ENCODE measurements around the gene TLCD2.
A peak's percentile ranks its signal among the peaks of the same experiment; 100 is the strongest.
"Not testable (repeated sequence)": the region's sequence is repeated elsewhere in the genome, so short reads cannot be mapped to it uniquely, and the experiment has no call there.

TLCD2 gene, protein sequence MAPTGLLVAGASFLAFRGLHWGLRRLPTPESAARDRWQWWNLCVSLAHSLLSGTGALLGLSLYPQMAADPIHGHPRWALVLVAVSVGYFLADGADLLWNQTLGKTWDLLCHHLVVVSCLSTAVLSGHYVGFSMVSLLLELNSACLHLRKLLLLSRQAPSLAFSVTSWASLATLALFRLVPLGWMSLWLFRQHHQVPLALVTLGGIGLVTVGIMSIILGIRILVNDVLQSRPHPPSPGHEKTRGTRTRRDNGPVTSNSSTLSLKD

DNA sequence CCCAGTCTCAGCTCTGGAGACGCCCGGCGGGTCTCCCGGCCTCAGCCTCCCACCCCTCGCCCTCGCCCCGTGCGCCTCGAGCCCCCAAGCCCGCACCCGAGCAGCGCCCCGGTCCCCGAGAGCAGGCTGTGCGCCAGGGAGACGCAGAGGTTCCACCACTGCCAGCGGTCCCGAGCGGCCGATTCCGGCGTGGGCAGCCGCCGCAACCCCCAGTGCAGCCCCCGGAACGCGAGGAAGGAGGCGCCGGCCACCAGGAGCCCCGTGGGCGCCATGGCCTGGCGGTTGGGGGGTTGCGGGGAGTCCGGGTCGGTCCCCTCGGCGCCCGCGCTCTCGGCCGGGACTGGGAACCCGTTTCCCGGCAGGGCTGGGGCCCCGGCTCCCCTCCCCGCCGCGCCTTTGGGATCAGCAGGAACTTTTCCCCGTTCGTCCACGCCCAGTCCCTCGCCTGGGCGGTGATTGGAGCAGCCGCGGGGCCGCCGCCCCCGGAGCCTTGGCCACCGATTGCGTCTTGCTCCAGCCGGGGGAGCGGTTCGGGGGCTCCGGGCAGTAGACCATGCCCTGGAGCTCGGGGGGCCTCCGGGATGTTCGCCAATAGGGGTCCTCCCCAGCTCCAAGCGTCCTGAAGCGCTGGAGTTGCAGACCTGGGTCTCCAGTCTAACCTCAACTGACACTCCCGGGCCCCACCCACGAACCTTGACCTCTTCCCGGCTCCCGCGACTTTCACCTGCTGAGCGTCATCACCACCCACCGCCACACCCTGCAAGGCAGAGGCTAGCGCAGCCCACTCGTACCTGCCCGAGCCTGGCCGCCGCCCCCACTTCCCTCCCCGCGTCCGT lies at the start of gene TLCD2:
TLCD2 (minus strand) TSS at position 407 of the 836 bp plus-strand sequence; CDS start at position 272, 135 bp downstream.
- DNase-seq (ENCODE audit: low read depth), result peak; percentile 53

DNA sequence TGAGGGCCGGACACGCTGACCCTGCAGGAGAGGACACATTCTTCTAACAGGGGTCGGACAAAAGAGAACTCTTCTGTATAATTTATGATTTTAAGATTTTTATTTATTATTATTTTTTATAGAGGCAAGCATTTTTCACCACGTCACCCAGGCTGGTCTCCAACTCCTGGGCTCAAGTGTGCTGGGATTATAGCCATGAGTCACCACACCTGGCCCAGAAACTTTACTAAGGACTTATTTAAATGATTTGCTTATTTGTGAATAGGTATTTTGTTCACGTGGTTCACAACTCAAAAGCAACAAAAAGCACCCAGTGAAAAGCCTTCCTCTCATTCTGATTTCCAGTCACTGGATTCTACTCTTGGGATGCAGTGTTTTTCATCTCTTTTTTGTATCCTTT lies 49.4 kb upstream of the TLCD2 start:
- no peak for DNase-seq (ENCODE audit: low read depth)

DNA sequence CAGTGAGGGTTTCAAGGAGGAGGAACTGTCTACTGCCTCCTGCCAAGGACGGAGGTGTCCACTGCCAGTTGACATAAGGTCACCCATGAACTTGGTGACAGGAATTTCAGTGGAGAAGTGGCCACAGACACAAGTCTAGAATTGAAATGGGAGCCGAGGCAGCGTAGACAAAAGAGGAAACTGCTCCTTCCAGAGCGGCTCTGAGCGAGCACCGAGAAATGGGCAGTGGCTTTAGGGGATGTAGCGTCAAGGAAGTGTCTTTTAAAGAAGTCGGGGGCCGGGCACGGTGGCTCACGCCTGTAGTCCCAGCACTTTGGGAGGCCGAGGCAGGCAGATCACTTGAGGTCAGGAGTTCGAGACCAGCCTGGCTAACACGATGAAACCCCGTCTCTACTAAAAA lies 48.6 kb upstream of the TLCD2 start:
- DNase-seq (ENCODE audit: low read depth), result no peak

DNA sequence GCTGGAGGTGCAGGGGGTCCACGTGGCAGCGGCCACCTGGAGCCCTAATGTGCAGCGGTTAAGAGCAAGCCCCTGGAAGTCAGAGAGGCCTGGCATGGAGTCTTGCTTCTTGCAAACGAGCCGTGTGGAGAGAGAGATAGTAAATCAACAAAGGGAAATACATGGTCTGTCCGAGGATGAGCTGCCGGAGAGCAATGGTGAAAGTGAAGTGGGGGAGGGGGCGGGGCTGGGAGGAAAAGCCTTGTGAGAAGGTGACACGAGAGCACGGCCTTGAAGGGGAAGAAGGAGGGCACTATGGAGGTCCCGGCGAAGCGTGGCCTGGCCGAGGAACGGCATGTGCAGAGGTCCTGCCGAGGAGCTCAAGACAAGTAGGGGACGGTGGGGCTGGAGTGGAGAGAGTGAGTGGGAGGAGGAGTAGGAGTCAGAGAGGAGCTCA lies 45.7 kb upstream of the TLCD2 start:
- DNase-seq (ENCODE audit: low read depth), result no peak

DNA sequence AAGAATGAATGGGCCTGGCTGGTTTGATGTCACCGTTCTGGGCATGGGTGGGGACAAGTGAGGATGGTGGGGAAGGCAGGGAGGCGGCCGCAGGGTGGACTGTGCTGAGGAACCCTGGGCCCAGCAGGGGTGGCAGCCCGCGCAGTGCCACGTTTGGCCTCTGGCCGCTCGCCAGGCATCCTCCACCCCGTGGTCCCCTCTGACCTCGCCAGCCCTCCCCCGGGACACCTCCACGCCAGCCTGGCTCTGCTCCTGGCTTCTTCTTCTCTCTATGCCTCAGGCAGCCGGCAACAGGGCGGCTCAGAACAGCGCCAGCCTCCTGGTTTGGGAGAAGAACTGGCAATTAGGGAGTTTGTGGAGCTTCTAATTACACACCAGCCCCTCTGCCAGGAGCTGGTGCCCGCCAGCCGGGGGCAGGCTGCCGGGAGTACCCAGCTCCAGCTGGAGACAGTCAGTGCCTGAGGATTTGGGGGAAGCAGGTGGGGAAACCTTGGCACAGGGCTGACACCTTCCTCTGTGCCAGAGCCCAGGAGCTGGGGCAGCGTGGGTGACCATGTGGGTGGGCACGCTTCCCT lies 45.2 kb upstream of the TLCD2 start:
- no peak for DNase-seq (ENCODE audit: low read depth)

DNA sequence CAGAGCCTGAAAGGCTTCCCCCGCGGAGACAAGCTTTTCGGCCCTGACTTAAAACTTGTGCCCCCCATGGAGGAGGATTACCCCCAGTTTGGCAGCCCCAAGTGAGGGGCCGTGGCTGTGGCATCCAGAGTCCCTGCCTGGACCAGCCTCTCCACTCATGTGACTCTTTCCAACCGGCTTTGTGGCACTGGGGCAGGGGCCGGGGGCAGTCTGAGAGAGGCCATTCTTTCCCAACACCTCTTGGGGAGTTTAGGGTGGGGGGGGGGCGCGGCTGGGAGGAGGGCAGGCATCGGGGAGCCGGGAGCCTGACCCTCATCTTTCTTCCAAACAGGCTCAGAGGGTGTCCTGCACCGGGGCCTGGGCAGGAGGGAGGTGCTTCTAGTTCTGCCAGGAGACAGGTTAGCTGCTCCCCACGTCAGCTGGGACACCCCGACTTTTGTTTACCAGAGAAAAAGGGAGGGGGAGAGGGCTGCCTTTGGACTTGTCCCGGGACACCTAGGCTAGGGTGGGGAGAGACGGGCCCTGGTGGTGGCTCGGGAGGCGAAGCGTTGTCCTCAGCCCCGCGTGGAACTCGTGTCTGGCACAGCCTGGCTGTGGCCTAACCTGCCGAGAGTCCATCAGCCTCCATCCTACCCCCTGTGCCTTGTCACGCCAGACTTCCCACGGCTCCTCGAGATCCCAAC lies 44.4 kb upstream of the TLCD2 start:
- no peak for DNase-seq (ENCODE audit: low read depth)

DNA sequence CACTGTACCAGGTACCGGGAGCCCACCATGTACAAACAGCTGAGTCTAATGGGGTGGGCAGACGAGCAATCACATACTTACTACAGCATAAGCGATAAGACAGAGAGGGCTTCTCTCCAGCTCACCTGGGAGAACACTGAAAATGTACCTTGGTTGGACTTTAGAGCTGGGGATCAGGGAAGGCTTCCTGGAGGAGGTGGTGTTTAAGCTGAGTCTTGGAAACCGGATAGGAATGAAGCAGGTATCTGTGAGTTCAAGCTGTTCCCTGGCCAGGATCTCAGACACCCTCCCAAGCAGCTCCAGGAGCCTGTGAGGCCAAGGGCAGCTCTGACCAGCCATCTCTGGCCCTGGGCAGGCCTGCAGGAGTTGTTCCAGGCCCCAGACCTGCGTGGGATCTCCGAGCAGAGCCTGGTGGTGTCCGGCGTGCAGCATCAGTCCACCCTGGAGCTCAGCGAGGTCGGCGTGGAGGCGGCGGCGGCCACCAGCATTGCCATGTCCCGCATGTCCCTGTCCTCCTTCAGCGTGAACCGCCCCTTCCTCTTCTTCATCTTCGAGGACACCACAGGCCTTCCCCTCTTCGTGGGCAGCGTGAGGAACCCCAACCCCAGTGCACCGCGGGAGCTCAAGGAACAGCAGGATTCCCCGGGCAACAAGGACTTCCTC lies 43.7 kb upstream of the TLCD2 start:
- DNase-seq (ENCODE audit: low read depth), result no peak

DNA sequence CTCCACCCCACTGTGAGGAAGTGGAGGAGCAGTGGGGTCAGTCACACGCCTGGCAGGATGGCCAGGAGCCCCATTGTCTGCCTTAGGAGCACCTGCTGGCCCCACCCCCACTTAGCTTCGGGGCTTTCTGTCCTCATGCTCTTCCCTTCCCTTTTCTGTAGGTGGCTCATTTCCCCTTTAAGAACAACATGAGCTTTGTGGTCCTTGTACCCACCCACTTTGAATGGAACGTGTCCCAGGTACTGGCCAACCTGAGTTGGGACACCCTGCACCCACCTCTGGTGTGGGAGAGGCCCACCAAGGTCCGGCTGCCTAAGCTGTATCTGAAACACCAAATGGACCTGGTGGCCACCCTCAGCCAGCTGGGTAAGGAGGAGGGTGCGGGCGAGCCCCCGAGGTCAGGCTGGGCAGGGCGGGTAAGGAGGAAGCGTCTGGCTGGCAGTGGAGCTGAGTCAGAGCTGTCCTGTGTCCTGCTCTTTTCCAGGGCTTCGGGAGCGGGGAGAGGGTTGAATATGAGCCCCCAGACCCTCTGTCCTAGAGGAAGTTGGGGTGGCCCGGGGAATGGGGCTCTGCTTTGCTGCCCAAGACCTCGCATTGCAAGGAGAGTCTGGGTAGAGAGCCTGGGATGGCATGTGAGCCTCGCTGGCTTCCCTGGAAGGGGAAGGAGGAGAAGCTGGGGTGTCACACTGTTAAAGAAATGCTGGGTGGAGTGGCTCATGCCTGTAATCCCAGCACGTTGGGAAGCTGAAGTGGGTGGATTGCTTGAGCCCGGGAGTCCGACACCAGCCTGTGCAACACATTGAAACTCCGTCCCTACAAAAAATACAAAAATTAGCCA lies 42.5 kb upstream of the TLCD2 start:
- no peak for DNase-seq (ENCODE audit: low read depth)

DNA sequence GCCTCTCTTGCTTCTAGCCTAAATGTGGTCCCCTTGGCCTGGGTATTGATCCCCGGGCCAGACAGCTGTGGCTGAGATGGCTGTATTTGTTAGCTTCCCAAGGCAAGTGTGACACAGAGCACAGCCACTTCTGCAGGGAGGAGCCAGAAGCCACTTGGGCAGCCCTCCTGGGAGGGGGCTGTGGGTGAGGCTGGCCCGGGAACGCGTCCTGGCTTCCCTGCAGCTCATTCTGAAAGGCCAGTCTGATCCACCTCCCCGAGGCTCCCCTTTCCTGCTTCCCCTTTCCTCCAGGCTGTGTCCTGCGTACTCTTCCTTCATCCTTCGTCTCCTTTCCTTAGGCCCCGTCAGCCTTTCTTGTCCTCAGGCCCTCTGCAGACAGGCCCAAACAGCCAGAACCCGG lies 40.5 kb upstream of the TLCD2 start:
- no peak for DNase-seq (ENCODE audit: low read depth)

DNA sequence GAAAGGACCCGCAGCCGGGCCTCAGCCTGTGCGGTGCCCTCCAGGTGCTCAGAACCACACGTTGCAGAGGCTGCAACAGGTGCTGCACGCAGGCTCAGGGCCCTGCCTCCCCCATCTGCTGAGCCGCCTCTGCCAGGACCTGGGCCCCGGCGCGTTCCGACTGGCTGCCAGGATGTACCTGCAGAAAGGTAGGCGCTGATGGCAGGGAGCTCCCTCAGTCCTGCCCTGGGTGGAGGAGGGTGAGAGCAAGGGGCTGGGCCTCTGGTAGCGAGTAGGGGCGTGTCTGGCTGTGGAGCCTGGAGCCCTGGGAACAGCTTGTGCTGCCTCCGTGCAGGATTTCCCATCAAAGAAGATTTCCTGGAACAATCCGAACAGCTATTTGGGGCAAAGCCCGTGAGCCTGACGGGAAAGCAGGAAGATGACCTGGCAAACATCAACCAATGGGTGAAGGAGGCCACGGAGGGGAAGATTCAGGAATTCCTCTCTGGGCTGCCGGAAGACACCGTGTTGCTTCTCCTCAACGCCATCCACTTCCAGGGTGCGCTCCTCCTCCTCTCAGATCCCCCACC lies 36.9 kb upstream of the TLCD2 start:
- no peak for DNase-seq (ENCODE audit: low read depth)

DNA sequence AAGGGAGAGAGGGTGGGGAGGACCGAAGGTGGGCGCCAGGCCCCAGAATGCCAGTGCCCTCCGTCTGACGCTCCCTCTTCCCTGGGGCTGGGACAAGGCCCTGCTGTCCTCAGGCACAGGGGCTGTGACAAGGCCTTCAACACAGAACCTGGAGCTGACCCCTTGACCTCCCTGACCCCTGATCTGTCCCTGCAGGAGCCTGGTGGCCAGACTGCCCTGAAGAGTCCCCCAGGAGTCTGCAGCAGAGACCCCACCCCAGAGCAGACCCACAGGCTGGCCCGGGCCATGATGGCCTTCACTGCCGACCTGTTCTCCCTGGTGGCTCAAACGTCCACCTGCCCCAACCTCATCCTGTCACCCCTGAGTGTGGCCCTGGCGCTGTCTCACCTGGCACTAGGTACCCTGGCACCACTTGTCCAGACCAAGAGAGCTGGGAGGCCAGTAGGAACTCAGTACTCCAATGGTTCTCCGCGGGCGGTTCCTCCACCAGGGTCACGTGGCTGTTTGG lies 35.4 kb upstream of the TLCD2 start:
- DNase-seq (ENCODE audit: low read depth), result no peak

DNA sequence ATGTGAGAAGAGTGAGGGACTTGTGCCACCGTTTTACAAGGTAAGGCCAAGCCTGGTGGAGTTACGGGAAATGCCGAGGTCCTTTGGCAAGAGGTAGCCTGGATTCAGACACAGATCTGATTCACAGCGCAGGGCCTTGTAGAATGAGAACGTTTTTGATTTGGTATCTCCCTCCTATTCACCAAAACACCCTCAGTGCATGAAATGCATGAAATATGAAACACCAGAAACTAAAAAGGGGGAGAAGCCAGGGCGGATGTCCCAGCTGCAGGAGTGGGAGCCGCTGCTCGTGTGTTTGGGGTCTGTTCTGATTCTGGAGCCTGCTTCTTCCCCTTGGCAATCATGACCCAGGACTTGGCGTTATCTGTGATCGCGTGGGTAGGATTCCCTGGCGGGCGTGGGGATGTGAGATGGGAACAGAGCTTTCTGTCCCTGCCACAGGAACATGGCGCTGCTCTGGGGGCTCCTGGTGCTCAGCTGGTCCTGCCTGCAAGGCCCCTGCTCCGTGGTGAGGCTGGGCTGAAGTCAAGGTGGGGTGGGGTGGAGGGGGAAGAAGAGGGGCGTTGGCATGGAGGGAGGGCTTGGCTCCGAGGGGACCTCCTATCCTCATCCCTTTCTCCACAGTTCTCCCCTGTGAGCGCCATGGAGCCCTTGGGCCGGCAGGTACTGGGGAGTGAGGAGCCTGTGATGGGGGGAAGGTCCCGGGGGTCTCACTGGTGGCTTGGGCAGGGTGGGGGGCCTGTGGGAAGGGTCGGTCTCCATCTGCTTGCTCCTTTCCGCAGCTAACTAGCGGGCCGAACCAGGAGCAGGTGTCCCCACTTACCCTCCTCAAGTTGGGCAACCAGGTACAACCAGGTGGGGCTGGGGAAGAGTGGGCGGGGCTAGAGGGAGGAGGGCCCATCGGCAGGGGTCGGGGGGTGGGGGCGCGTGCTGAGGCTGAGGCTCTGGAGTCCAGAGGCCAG lies 34.7 kb upstream of the TLCD2 start:
- no peak for DNase-seq (ENCODE audit: low read depth)

DNA sequence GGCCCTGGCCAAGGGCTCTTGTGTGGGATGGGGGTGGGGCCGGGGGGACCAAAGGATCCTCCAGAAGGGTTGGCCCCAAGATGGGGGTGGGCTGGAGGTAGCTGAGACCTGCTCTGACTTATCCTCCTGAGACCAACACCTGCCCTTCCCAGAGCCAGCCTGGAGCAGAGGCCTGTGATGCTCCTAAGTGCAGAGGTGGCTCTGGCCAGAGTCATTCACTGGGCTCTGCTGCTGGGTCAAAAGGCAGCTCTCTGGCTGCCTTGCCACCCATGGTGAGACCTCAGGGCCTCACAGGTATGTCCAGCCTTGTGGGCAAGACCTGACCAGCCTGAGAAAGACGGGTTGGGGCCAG lies 32.9 kb upstream of the TLCD2 start:
- DNase-seq (ENCODE audit: low read depth), result no peak

DNA sequence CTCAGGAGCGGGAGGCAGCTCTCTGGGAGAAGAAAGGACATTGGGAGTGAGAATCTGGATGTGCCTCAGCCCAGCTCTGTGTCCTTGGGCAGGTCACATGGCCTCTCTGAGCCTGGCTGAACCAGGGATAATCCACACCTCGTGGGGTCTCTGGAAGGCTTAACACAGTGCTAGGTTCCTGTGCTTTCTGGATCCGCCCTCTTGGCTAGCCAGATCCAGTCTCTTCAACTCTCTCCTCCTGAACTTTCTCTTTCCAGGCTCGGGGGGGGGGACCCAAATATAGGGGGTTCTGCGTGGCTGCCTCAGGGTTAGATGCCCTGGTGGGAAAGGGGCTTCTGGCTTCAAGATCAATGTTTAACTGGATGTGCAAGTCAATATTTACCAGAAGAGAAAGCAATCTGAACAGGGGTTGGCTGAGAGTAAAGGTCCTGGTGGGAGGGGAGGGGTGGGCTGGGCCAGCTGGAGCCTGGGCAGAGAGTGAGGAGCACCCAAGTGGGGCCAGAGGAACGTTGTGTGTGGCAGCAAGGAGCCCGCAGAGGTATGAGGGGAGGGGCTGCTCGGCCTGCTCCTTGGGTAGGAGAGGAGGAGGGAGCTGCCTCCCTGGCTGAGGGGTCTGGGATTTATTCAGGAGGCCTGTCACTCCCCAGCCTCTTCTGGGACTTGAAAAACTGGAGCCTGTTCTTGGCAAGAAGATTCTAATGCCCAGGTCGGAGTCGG lies 32.4 kb upstream of the TLCD2 start, which contains the start of gene SERPINF2:
SERPINF2 (plus strand) TSS at position 501 of the 717 bp plus-strand sequence. CDS start 2,125 bp downstream, outside the sequence.
- no peak for DNase-seq (ENCODE audit: low read depth)

DNA sequence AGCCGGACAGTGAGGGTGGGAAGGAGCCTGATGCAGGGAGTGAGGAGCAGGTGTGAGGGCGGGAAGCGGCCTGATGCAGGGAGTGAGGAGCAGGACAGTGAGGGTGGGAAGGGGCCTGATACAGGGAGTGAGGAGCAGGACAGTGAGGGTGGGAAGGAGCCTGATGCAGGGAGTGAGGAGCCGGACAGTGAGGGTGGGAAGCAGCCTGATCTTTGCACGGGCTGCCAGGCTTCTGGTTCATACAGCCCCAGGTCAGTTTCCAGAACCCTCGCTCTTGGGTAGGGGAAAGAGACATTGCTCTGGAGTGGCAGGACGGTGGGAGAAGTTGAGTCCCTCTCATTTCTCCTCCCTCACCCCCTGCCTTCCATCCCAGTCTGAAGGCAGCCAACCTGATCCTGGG lies 31.7 kb upstream of the TLCD2 start:
- not testable (repeated sequence) for DNase-seq (ENCODE audit: low read depth)

DNA sequence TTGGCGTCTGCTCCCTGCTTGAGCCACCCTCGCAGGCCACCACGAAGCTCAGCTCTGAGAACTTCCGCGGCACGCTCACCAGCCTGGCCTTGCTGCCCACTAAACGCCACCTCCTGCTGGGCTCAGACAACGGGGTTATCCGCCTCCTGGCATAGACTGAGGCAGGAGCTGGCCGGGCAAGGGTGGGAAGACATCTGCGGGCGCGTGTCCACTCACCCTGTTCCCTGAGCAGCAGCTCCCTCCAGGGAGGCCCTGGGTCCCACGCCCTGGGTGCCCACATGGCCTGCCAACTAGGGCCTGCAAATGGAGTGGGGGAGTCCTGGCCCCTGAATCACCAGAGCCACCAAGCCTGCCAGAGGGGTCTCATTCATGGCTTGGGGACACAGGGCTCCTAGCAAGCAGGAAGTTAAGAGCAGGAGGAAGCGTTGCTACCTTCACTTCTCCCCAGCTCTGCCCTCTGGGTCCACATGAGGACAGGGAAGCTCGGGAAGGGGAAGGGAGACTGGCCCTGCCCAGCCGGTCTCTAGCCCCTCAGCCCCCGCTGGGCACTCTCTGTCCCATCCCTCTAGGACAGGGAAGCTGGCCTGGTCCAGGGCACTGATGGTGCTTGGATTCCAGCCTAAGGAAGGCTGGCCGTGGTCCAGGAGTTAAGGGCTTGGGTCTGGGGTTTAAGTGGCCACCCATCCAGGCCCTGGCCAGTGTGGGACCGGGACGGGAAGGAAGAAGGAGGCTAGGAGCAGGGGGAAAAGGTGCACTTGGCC lies 27.5 kb upstream of the TLCD2 start:
- no peak for DNase-seq (ENCODE audit: low read depth)

DNA sequence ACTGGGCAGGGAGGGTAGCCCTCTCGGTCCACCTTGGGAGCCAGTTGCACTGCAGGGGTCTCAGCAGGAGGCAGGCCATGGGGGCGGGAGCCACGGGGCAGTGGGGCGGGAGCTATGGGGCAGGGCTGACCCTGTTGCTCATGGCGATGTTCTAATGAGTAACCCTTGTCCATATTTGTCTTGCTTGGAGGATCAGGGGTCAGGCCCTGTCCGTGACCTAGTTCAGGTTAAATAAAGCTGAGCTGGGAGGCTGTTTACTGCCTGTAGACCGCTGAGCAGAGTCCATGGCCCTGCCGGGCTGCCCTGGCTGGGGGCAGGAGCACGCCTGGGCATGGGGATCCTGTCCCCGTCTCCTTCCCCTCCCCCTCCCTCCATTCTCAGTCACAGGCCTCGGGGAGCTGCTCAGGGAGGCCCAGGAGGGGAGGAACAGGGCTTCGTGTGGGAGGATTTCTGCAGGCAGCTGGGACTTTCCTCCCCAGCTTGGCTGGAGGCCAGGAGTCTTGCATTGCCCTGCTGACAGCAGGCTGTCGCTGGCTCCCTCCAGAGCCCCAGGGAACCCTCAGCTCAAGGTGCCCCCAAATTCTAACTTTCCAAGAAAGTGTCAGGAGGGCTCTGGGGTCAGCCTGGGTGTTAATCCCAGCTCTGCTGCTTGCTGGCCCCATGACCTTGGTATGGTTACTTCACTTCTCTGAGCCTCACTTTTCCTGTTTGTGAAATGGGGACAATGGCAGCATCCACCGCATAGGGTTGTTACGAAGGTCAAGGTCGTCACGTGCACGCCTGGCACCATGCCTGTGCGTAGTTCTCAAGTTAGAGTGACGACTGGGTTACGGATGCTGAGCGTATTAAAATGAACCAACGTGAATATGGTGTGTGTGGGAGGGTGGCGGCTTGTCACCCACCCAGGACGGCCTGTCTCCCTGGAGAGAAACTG lies 26.4 kb upstream of the TLCD2 start:
- peak; percentile 60 for DNase-seq (ENCODE audit: low read depth)
